GM21737 (cell line): ENCODE results near the gene MLF2.
A peak's percentile ranks its signal among the peaks of the same experiment; 100 is the strongest.
"Not testable (repeated sequence)": the region's sequence is repeated elsewhere in the genome, so short reads cannot be mapped to it uniquely, and the experiment has no call there.

ENCODE experiments used
- ATAC-seq: cut with Tn5 transposase; IDR thresholded peaks from one replicate; pipeline ENCODE4 v1.9.1; 2021; ENCODE audit warnings: mild to moderate bottlenecking, moderate library complexity; ENCODE audit not compliant: unreplicated experiment

Gene MLF2

DNA sequence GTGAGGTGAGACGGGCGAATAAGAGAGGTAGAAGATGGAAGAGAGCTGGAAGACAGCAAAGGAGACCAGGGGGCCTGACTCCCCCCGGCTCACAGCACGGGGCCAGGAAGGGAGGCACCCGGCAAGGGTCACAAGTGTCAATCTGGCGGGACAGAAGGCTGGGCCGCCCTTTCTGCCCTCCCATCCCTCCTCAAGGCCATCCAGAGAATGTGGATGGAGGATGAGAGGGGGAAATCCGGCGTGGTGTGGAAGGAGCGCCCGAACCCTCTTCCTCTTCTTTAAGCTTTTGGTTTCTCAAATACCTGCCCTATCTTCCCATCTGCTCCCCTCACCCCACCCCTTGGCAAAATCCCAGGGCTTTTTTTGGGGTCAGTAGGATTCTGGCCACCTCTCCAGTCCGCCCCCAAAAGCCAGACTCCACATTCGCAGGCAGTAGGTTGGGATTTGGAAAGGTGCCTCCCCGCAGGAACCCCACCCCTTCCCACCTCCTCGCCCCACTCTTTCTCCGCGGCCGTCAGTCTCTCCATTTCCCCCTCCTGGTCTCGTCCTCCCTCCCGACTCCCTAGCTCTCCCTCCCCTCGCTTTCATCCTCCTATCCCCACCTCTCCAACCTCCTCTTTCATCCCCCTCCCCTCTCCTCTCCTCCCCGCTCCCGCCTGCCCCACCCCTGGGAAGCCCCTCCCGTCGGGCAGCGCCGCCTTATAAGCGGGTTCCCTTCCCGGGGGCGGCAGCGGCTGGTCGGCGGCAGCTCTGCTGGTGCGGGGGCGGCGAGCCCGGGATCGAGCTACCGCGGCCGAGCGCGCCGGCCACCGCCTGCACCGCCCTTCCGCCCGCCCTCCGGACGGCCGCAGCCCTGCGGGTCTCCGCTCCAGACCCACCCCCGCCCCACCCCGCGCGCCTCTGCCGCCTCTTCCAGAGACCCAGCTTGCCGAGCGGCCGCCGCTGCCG lies 13.0 kb upstream of the MLF2 start, which contains the start of gene PTMS:
Gene PTMS, plus strand, starts transcription at position 730 of the 948 bp plus-strand sequence. CDS start 343 bp downstream, outside the sequence.
- peak; percentile 10 for ATAC-seq

DNA sequence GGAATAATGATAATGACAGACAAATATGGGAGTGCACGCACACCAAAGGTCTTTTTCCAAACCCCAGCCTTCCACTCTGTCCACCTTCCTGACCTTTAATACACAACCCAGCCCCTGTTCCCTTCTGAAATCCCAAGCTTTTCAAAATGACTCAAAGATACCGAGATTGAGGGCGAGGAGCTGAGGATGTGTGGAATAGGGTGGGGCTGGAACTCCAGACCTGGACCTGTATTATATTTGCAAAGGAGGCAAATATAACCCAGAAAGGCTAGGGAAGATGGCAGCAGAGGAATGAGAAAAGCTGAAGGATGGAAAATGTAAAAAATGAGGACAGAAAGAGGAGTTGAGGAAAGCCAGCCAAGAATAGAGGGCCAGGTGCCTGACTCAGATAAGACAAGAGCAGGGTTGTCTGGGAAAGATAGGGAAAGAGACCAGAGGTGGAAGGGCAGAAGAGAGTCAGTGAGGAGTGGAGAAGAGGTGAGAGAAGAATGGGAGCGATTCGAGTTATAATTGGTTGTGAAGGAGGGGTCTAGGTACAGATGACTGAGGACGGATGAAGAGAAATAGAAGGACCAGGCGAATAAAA lies 12.2 kb upstream of the MLF2 start:
- no peak for ATAC-seq

DNA sequence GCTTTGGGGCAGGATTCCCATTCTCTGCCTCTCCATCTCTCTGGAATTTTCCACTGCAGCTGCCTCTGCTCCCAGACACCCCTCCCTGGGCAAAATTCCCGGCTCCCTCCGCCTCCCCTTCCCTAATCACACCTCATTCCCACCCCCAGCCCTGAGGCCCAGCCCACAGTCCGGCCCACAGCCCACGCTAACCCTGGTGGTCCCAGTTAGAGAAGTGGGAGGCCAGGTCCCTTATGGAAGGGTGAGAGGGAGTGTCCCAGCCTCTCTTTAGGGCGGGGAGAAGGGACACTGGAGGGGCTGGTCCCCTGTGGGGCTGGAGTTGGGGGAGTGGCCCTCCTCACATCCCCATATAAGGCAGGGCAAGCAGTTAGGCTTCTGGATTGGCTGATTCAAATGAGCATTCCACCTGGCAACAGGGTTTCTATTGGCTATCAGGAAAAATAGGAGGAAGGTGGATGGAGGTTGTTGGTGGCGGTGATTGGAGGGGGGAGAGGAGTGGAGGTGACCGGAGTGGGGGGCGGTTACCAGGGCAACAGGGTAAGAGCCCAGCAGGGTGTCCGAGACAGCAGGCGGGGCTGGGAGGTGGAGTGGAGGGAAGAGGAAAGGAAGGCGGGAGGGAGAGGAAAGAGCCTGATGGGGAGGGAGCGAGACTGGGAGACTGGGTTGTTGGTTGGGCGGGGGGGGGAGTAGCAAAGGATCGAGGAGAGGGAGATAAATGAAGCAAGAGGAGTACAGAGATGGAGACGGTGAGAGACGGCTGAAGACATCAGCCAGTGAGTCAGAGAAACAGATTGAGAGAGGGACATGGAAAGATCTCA lies 11.3 kb upstream of the MLF2 start:
- ATAC-seq = peak; percentile 65

DNA sequence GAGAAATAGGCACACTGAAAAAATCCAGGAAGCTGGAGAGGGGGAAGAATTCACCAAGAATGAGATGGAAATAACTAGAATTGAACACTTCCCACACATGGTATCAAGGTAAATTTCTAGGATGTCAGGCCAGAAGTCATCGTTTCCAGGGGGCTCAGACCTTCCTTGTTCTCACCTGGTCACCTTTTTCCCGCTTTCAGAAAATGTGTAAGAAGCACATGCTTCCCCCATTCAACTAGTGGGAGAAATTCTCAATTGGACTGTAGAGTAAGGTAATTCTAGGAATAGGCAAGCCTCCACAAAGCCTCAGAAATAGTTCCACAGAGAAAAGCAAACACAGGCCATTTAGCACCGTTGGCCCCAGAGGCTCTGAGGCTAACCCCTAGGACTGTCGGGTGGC lies 10.4 kb upstream of the MLF2 start:
- no peak for ATAC-seq

DNA sequence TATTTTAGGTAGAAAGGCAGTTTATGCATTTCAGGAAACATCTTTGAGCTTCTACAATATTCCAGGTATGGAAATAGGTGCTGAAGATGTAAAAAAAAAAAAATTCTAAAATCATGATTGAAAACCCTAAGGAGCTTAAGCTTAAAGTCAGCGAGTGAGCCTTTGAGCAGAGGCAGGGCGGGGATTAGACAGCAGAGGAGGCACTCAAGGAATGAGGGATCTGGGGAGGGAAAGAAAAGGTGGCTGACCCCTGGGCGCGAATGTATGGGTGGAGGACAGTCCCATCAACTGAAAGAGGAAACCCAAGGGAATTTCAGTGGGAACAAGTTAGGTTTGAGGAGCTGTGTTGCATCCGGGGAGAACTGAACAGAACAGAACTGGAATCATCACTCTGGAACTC lies 6.8 kb upstream of the MLF2 start:
- no peak for ATAC-seq

DNA sequence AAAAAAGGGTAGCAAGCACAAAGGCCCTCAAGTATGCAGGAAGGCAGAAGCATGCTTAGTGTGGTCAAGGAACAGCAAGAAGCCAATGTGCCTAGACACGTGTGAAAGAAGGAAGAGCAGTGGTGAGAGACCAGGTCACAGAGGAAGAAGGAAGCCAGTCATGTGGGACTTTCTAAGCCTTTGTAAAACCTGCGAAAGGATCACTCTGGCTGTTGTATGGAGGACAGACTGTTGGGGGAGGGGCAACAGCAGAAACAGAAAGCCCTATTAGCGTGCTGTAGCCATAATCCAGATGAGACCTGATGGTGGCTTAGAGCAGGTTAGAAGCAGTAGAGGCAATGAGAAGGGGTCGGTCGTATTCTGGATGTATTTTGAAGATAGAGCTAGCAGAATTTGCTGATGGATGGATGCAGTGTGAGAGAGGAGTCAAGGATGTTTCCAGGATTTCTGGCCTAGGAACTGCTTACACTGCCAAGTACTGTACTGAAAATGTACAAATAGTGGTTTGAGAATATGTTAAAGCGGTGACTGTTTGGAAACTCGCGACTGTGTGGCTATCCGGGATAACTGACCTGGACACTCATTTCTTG lies 5.7 kb upstream of the MLF2 start:
- ATAC-seq = no peak

DNA sequence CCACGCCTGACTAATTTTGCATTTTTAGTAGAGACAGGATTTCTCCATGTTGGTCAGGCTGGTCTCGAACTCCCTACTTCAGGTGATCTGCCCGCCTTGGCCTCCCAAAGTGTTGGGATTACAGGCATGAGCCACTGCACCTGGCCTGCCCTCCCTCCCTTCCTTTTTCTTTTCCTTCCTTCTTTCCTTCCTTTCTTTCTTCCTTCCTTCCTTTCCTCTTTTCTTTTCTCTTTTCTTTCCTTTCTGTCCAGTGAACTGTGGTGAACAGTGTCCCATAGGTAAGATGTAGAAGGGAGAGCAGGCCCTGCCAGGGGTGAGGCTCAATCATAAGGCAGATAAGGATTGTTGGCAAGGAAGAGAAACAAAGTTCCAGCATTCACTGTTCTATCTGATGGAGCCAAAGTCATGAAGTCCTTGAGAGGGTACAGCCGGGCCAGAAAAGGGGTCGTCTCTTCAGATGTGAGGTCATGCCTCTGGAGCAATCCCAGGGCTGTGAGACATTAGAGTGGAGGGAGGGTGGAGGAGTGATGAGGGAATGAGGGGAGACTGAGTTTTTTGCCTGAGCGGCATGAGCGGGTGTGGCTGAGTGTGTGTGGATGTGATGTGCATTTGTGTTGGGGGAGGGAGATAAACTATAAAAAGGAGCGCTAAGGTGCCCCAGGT lies 4.2 kb upstream of the MLF2 start:
- no peak for ATAC-seq

DNA sequence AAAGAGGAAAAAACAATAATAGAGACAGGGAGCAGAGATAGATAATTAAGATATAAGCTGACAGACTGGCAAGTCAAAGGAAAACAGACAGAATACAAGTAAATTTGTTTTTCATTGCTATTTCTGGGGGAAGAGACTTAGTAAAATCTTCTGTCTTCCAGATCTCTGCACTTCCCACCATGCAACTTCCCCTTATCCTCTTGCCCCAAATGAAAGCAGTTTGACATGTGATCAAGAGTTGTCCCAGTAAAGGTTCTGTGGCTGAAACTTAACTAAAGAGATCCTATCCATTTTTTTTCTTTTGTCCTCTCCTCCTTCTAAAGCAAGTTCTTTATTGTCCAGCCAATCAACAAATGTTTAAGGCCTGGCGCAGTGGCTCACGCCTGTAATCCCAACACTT lies 1.5 kb upstream of the MLF2 start:
- ATAC-seq = no peak

DNA sequence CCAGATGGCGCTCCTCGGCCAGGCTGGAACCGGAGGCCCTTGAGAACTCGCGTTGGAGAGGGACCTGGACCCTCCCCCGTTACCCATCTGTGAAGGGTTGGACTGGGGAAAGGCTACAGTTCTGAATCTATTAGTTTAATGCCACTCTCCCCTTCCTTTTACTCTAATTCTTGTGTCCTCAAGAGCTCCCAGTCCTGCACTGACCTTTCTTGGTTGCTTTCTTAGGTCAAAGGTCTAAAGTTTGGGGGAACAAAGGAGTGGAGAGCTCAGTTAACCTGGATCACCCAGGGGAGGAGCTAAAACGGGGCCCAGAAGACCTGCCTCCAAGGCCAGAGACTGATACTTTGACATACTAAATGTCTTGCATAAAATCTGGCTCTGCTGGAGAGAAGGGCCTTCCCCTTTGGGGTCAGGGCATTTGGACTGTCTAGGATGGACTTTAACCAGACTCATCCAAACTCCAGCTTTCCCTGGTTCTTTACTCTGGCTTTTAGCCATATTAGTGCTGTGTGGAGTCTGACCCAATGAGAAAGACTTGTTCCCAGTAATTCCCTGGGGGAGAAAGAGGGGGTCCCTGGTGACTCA lies 923 bp upstream of the MLF2 start:
- no peak for ATAC-seq

DNA sequence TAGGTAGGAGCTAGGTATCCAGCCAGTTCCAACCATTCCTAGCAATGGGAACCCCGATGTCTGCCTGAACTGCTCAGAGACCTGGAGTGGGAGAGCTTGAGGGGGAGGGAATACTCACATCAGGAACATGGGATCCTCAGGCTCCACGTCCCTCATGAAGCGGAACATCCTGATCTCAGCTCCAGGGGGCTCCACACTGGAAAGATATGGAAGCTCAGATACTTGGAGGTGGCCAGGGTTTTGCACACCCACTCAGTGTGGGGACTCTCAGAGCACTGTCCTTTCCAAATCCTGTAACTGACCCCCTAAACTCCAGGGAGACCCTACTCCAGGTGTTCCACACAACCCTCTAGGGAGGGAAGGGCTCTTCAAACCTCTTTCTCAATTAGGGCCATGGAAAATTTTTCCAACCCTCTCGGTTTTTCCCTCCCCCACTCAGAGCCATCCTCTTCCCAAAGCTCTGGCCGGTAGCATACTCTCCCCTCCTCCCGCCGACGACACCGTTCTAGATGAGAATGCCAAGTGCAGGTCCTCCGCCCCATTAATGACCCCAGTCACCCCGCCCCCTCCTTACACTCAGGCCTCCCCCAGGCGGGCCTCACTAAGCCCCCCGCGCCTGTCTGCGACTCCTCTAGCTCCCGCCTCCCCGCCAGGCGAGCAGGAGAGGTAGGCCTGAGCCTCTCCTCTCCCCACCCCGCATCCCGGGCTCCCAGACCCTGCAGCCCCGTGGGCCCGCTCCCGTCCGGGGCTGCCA lies 597 bp downstream of the MLF2 start:
- no peak for ATAC-seq

DNA sequence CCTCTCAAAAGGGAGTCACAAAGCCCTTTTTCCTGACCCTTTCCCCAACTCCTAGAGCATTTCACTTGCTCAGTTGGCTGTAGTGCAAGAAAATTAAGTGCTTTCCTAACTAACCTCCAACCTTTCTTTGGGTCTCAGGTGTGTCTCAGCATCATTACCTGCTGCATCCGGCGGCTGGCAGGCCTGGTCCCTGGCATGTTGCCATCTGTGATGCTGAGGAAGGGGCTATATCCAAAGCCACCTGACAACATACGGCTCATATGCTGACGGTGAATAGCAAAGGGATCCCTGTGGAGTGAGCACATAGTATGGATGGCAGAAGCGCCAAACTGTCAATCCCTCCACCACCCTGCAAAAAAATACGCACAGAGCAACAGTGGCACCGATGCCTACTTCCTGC lies 1.2 kb downstream of the MLF2 start:
- ATAC-seq = no peak

DNA sequence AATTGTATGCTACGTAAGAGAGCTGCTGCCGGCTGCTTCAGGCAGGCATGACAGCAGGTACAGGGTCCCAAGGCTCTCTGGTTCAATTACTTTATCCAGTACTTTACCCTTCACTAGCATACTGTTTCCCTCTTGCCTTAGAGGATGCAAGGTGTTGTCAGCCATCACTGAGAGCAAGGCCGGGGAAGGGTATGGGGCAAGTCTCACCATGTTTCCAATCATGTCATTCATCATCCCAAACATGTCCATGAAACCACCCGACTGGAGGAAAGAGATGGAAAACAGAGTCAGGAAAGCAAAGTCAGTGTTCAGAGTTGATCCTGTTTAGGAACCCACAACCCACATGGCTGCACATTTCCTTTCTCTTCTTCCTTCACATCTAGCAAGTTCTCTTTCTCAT lies 2.4 kb downstream of the MLF2 start:
- no peak for ATAC-seq

DNA sequence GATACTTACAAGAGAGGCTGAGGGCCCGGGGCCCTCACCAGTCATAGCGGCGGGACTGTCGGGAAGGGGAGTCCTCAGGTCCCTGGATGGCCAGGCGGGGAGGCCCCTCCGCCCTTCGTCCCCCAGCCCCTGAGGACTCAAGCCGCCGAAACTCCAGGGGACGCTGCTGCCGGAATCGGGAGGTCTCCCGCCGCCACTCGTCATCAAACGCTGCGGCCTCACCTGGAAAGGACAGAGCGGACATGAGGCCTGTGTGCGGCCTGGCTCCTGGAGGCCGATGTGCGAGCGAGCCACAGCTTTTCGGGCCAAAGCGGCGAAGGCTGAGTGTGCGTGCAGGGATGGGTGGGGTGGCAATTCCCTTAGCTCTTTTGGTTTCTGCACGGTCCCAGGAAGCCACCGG lies 4.2 kb downstream of the MLF2 start:
- ATAC-seq = no peak

DNA sequence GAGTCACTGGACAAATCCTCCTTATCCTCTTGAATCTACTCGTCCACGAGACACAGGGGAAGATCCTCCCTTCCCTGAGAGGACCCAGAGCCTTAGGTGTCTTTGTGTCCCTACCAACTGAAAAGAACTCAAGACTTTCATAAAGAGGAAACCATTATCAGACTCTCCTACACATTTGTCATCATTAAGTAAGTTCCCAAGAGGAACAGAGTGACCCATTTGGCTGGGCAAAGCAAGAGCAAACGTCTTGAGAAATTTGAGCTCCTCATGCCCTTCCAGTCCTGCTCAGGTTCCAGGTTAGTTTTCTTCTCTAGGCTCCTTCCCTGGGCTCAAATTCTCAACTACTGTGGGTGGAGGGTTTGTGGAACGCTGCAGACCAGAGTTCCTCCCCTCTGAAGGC lies 5.7 kb downstream of the MLF2 start:
- no peak for ATAC-seq

DNA sequence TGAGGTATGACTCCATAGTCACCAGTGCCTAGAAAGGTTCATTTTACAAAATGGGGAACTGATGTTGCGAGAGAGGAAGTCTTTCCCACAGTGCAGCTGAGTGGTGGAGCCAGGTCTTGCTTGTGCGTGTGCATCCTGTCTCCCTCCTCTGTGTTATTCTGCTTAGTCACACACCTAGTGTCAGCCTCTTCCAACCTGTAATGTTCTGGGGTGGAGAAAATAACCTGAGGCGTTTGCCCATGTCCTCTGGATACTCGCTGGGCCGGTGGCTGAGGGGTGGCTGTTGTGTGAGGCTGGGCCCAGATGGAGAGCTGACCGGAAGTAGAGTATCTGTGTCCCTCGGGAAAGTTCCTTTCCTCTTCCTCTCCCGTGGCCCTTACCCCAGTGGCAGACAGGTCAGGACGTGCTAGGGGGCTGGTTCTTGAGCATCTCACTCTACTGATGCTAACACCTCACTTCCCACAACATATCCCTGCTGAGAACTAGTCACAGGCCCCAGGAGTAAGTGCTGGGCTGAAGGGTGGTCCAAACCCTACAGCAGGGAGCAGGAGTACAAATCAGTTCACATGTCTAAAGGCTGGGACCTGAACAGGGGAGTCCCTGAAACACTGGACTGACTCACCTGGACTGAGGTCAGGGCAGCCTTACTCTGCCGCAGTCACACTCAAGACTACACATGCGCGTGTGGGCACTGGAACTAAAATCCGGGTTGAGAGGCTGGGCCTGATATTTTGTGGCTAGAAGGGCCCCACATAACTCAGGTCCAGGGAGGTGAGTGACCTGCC lies 7.0 kb downstream of the MLF2 start:
- peak; percentile 51 for ATAC-seq

DNA sequence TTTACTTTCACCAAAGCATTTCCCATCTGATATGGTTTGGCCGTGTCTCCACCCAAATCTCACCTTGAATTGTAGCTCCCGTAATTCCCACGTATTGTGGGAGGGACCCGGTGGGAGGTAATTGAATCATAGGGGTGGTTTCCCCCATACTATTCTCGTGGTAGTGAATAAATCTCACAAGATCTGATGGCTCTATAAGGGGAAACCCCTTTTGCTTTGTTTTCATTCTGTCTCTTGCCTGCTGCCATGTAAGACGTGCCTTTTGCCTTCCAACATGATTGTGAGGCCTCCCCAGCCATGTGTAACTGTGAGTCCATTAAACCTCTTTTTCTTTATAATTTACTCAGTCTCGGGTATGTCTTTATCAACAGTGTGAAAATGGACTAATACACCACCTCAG lies 9.6 kb downstream of the MLF2 start:
- not testable (repeated sequence) for ATAC-seq

DNA sequence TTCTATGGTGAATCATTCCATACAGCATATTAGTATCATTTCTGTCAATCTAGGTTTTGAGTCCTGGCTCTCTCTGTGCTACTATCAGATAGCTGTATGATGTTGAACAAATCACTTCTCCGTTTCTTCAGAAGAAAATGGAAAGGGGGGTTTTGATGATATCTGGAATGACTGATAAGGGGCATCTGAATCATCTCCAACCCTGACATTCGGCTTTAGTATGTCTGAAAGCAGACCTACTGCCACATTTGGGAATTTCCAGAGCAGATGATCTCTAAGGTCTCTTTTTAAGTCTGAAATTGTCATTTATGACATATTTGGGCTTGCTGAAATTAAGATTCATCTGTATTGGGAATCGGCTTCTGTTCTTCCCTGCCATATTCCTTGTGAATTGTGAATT lies 10.1 kb downstream of the MLF2 start:
- ATAC-seq = no peak

DNA sequence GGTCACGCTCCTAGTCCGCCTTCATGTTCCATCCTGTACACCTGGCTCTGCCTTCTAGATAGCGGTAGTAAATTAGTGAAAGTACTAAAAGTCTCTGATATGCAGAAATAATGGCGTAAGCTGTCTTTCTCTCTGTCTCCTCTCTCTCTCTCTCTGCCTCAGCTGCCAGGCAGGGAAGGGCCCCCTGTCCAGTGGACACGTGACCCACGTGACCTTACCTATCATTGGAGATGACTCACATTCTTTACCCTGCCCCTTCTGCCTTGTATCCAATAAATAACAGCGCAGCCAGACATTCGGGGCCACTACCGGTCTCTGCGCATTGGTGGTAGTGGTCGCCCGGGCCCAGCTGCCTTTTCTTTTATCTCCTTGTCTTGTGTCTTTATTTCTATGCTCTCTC lies 10.9 kb downstream of the MLF2 start:
- ATAC-seq = not testable (repeated sequence)

DNA sequence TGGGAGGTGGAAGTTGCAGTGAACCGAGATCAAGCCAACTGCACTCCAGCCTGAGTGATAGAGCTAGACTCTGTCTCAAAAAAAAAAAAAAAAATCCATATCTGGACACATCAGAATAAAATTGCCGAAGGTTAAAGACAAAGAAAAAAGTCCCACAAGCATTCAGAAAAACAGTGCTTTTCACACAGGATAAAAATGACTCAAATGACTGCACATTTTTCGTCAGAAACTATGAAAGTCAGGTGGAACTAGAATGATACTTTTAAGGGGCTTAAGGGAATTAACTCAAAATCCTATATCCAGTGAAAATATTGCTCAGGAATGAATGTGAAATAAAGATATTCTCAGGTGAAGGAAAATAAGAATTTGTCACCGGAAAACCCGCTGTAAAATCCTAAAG lies 16.2 kb downstream of the MLF2 start:
- ATAC-seq = no peak
